Endometrium (tissue), 2 donors: ENCODE results near the gene KANSL1.

Source experiments
- FAIRE-seq: peaks from 2 replicates; lab custom pipeline; 2012; peaks lifted over from hg19 to GRCh38; lab: Jason Lieb, UNC
- donor health status: control.
- donor health status: control.

KANSL1 gene

DNA sequence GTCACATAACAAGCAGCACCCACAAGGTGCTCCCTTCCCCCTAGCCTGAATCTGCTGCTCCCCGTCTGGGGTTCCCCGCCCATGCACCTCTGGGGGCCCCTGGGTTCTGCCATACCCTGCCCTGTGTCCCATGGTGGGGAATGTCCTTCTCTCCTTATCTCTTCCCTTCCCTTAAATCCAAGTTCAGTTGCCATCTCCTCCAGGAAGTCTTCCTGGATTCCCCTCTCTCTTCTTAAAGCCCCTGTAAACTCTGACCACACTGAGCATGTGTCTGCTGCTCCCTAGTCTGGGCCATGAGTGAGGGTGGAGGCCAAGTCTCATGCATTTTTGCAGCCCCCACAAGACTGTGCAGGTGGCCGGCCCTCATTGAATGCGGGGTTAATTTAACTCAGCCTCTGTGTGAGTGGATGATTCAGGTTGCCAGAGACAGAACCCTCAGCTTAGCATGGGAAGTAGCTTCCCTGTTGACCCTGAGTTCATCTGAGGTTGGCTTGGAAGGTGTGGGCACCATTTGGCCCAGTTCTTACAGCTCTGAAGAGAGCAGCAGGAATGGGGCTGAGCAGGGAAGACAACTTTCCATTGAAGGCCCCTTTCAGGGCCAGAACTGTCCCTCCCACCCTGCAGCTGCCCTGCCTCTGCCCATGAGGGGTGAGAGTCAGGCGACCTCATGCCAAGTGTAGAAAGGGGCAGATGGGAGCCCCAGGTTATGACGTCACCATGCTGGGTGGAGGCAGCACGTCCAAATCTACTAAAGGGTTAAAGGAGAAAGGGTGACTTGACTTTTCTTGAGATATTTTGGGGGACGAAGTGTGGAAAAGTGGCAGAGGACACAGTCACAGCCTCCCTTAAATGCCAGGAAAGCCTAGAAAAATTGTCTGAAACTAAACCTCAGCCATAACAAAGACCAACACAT, 194.0 kb downstream of the KANSL1 start, which contains the start of gene STH:
Gene STH, plus strand, starts transcription at position 264 of the 913 bp plus-strand sequence. Its CDS starts 30 bp downstream, at position 294.
- FAIRE-seq, result no peak

DNA sequence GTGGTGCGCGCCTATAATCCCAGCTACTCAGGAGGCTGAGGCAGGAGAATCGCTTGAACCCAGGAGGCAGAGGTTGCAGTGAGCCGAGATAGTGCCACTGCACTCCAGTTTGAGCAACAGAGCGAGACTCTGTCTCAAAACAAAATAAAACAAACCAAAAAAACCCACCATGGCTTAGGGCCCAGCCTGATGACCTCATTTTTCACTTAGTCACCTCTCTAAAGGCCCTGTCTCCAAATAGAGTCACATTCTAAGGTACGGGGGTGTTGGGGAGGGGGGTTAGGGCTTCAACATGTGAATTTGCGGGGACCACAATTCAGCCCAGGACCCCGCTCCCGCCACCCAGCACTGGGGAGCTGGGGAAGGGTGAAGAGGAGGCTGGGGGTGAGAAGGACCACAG, 195.6 kb downstream of the KANSL1 start:
- FAIRE-seq, result no peak

DNA sequence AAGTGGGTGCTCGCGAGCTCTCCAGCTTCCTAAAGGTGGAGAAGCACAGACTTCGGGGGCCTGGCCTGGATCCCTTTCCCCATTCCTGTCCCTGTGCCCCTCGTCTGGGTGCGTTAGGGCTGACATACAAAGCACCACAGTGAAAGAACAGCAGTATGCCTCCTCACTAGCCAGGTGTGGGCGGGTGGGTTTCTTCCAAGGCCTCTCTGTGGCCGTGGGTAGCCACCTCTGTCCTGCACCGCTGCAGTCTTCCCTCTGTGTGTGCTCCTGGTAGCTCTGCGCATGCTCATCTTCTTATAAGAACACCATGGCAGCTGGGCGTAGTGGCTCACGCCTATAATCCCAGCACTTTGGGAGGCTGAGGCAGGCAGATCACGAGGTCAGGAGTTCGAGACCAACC, 196.1 kb downstream of the KANSL1 start:
- FAIRE-seq, result no peak

DNA sequence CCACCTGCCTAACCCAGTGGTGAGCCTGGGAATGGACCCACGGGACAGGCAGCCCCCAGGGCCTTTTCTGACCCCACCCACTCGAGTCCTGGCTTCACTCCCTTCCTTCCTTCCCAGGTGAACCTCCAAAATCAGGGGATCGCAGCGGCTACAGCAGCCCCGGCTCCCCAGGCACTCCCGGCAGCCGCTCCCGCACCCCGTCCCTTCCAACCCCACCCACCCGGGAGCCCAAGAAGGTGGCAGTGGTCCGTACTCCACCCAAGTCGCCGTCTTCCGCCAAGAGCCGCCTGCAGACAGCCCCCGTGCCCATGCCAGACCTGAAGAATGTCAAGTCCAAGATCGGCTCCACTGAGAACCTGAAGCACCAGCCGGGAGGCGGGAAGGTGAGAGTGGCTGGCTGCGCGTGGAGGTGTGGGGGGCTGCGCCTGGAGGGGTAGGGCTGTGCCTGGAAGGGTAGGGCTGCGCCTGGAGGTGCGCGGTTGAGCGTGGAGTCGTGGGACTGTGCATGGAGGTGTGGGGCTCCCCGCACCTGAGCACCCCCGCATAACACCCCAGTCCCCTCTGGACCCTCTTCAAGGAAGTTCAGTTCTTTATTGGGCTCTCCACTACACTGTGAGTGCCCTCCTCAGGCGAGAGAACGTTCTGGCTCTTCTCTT, 196.8 kb downstream of the KANSL1 start:
- no peak for FAIRE-seq

DNA sequence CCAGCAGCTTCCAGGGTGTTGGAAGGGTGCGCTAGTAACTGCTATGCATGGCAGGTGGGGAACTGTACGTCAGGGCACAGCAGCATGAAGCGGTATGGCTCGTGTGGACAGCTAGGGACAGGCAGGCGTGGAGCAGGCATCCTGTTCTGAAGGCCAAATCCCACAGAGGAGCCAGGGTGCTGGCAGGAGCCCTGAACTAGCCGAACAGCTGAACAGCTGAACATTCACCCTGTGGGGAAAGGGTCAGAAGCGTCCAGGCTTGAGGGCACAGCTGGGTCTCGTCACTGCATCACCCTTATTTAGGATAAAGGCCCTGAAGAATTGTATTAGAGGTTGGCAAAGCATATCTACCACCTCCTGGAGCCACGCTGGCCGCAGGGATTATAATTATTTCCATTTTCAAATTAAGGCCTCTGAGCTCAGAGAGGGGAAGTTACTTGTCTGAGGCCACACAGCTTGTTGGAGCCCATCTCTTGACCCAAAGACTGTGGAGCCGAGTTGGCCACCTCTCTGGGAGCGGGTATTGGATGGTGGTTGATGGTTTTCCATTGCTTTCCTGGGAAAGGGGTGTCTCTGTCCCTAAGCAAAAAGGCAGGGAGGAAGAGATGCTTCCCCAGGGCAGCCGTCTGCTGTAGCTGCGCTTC, 197.5 kb downstream of the KANSL1 start:
- FAIRE-seq, result no peak

DNA sequence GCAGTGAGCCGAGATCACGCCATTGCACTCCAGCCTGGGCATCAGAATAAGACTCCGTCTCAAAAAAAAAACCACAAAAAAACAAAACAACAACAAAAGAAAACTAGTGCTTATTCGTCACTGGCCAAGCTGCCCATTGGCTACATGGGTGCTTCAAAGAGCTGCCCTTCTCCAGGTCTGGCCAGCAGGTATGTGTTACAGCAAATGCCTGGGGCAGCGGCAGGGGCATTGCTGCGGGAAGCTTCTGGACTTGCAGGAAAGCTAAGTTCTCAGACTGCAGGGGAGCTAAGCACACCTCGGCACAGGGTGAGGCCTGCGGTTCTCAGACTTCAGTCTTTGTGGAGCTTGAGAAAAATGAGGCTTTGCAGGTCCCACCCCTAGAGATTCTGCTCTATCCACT, 198.2 kb downstream of the KANSL1 start:
- FAIRE-seq, result no peak

DNA sequence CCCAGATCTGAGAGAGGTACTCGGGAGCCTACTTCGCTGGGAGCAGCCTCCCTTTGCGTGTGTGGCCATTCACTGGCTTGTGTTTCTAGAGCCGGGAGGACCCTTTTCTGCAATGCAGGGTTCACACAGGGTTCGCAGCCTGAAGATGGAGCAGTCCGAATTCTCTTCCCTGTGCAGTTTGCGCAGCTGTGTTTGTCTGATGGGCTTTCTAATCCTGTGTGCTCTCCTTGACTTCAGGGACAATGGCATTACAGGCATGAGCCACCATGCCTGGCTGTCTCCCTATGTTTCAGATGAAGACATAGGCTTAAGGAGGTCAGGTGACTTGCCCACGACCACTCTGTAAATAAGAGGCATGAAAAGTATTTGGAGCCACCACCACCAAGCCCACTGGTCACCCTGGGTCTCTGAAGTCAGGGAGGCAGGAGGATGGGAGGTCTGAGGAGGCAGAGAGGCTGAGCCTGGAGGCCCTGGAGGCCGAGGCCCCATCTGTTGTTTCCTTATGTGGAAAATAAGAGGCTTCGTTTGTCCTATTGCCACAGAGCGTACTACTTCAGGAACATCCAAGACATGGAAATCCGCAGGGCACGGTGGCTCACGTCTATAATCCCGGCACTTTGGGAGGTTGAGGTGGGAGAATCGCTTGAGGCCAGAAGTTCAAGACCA, 199.1 kb downstream of the KANSL1 start:
- FAIRE-seq, result no peak

DNA sequence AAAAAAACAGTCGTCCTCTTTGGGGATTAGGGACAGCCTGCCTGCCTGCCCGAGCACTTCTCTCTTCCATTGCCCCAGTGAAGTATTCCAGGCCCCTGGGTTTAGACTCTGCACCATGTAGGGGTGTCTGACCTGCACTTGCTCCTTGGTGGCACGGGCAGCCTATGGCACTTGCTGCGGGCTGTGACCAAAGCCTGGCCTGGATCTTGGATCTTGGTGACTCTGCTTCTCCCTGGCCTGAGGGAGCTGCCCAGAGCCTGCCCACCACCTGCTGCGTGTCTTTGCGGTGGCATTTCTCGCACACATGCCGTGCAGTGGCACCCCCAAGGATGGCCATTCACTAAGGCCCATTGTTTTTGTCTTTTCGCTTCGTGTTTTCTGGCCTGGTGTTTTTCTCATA, 200.3 kb downstream of the KANSL1 start:
- no peak for FAIRE-seq

DNA sequence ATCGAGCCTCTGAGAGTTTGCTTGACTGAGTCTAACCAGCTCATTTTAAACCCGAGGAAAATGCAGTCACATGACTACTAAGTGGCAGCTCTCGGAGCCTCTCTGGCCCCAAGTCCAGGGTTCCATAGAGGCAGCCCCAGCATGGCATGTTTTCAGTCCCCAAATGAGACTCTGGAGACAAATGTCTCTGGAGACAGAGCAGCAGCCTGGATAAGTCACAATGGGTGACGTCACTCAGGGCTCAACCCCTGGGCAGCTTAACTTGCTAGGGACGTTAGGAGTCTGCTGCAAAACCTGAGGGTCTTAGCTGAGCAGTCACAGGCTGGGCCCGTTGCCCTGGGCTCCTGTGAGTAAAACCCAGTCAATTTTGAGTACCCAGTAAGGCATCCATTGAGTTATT, 201.1 kb downstream of the KANSL1 start:
- FAIRE-seq, result no peak

DNA sequence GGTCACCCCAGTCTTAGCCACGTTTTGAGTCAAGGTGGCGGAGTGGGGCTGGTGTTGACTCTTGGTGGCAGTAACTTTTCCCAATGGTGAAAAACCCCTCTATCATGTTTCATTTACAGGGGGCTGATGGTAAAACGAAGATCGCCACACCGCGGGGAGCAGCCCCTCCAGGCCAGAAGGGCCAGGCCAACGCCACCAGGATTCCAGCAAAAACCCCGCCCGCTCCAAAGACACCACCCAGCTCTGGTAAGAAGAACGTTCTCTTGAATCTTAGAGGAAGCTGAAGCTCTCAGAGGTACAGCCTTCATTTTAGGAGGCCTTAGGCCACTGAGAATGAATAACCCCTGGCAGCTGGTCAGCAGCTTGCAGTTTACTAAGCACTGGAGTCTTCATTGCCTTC, 201.9 kb downstream of the KANSL1 start:
- no peak for FAIRE-seq

DNA sequence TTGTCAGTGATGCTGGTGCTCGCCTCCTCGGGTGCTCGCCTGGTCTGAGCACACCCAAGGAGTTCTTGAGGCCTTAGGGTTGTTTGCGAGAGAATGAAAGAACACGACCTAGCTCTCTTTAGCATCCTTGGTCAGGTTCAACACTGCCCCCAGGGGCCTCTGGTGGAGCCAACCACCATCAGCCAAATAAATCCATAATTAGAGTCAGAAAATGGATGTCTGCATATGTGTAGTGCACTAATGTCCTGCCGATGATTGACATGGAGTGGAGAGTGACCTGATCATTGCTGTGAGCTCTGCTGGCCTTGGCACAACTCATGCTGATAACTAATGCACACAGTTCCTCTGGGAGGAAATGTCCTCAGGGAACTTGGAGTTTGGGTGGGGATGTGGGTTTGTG, 202.3 kb downstream of the KANSL1 start:
- FAIRE-seq, result no peak

DNA sequence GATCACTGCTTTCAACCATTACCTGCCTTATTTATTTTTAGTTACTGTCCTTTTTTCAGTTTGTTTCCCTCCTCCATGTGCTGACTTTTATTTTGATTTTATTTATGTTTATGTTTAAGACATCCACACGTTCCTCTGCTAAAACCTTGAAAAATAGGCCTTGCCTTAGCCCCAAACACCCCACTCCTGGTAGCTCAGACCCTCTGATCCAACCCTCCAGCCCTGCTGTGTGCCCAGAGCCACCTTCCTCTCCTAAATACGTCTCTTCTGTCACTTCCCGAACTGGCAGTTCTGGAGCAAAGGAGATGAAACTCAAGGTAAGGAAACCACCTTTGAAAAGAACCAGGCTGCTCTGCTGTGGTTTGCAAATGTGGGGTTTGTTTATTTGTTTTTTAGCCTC, 203.5 kb downstream of the KANSL1 start:
- no peak for FAIRE-seq

DNA sequence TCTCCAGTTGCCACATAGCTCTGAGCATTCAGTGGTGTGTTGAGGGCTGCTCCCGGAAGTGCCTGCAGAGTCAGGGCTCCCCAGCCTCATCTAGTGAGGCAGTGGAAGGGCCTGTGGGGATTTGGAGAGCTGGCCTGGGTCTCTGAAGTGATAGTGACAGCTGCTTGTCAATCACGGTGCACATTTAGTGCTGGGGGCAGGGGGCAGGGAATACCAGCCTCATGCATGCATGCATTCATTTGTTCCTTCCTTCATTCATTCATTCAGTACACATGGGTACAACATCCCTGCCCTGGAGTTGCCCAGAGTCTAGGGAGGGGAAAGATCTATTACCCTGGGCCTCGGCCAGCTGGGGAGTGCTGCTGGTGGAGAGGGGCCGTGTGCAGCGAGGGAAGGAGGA, 205.5 kb downstream of the KANSL1 start:
- no peak for FAIRE-seq

DNA sequence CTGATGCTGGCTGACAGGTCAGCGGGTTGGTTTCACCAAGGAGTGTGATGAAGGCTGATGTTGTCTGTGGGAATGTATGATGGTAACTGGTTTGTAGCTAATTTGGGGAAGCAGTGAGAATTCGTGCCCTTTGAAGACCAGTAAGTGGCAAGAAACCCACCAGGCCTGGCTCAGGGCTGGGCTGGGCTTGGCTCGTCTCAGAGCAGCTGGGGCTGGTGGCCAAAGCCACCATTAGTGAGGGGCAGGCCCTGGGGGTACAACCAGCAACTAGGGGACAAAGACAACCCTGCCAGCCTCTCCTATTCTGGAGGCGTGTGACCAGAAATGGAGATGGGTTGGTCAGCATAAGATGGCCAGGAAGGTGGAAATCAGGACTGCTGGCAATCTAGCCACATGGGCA, 207.2 kb downstream of the KANSL1 start:
- no peak for FAIRE-seq

DNA sequence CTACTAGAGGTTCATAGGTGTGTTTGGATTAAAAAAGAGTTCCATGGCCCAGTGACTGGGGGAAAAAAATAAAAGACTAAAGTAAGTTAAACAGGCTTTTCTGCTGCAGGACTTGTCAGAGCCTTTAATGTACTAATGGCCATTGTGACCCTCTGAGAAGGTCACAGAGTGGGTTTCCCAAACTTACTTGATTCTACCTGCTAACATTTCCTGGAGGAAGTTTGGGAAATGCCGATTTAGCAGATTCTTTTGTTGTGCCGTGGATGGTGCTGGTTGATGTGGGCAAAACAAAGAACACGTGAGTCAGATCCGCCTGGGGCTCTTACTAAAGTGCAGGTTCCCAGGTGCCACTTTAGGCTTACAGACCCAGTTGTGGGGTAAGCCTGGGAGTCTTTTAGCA, 207.8 kb downstream of the KANSL1 start:
- FAIRE-seq, result no peak

DNA sequence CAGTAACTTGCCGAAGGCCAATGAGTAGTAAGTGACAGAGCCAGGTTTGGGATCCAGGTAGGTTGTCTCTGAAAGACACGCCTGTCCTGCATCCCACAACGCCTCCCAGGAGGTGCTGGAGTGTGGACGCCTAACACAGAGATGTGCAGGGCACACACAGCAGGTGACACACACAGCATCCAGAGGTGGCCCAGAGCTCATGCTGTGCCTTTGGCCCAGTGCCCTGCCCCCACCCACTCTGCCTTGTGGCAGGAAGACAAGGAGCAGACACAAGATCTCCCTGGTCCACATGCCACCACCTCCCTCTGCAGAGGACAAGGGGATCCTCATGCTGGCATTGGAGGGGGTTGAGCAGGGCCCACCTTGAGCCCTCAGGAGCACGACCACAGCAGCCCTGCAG, 208.9 kb downstream of the KANSL1 start:
- no peak for FAIRE-seq

DNA sequence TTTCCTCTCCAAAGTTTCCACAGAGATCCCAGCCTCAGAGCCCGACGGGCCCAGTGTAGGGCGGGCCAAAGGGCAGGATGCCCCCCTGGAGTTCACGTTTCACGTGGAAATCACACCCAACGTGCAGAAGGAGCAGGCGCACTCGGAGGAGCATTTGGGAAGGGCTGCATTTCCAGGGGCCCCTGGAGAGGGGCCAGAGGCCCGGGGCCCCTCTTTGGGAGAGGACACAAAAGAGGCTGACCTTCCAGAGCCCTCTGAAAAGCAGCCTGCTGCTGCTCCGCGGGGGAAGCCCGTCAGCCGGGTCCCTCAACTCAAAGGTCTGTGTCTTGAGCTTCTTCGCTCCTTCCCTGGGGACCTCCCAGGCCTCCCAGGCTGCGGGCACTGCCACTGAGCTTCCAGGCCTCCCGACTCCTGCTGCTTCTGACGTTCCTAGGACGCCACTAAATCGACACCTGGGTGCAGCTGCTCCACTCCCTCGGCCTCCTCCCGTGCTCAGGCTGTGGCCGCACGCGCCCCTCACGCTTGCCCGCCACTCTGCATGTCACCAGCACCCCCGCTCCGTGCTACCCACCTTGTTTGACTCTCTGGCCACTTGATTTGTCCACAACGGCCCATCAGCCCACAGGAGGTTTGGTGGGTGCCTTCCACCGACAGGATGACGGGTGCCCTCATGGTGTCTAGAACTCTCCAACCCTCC, 209.5 kb downstream of the KANSL1 start:
- FAIRE-seq, result no peak

DNA sequence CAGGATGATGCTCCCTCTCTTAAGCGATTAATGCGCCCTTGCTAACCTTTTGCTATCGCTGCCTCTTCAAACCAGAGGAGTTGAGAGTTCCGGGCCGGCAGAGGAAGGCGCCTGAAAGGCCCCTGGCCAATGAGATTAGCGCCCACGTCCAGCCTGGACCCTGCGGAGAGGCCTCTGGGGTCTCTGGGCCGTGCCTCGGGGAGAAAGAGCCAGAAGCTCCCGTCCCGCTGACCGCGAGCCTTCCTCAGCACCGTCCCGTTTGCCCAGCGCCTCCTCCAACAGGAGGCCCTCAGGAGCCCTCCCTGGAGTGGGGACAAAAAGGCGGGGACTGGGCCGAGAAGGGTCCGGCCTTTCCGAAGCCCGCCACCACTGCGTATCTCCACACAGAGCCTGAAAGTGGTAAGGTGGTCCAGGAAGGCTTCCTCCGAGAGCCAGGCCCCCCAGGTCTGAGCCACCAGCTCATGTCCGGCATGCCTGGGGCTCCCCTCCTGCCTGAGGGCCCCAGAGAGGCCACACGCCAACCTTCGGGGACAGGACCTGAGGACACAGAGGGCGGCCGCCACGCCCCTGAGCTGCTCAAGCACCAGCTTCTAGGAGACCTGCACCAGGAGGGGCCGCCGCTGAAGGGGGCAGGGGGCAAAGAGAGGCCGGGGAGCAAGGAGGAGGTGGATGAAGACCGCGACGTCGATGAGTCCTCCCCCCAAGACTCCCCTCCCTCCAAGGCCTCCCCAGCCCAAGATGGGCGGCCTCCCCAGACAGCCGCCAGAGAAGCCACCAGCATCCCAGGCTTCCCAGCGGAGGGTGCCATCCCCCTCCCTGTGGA, 210.2 kb downstream of the KANSL1 start:
- no peak for FAIRE-seq

DNA sequence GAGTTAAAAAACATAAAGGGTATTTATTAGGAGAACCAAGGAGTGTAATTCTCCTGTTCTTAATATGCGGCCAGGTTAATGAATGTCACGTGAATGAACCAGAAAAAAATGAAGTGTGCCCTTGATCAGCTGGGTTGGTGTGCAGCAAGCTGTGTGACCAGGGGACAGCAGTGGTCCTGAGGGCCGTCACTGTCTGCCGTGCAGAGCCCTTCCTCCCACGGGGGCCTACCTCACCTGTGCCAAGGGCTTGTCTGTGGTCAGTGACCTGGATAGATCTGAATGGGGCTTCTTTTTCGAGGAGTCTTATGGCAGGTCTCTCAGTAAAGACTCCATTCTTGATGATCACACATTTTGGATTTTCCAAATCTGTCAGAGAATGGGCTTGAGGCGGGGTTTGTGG, 211.9 kb downstream of the KANSL1 start:
- no peak for FAIRE-seq

DNA sequence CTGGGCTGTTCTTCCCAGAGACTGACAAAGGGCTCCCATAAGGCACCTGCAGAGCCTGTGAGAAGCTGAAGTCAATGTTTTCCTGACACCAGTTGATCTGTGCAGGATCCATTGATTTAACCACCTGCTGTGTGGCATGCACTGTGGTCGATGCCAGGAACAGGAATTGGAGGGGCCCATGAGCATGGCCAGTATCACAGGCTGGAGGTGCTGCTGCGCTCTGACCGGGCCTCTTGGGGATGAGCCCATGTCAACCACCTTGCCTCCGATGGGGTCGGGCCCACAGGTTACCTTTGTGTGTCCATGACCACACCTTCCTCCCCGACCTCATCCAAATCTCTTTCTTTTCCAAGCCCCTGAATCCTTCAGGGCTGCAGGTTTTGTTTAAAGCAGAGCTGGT, 212.4 kb downstream of the KANSL1 start:
- no peak for FAIRE-seq
